ENCODE results near the gene PRDM16. TPM values are rescaled to one million over a fixed set of nuclear protein-coding genes. Genes with fewer than 3 reads are reported as not detected.

PRDM16 gene
- total RNA-seq, 1 donor from 2014 or later = 21.4 TPM

DNA sequence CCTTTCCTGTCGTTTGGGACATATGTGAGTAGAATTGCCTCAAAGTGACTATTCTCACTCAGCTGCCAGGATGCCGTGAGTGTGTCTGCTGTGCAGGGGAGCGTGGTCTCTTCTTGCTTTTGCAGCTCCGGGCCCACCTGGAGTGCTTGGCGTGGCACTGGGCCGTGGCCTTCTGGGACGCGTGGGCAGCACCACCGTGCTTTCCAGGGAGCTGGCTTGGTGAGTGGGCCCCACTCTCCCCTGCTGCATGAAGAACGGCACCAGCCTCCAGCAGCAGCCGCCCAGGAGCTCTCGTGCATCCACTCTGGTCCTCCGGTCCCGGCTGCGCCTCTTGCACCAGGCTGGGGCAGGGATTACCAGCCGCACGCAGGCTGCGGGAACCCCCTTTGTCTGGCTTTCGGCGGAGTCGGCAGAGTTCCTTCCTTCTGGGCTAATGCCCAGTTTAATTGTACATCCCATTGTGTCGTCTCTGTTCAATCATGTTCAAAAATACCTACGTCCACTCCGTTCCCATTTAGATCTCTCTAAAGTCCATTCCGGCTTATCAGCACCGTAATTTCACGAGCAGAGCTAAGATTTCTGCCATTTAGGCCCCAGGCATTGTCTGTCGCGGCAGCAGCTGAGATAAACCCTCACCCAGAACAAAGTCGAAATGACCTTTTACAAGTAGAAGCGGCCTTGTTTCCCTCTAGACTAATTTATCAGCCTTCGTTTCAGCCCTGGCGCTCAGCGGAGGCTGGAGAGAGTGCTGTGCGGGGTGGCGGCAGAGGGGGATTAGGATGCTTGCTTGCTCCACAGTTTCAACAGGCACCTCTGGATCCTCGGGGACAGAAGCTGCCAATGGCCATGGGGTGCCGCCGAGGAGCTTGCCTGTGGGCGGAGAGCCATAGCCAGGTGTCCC lies 129.6 kb downstream of the PRDM16 start:
- H3K4me3 Mint-ChIP-seq (ENCODE audit: unreplicated experiment) = peak overlapping the region; percentile 8
- no peaks in the 10 kb centered on the region for H3K9me3 Mint-ChIP-seq (ENCODE audit: unreplicated experiment)
- DNase-seq (ENCODE audit: low spot score) = no peak
- H3K27ac Mint-ChIP-seq (ENCODE audit: unreplicated experiment) = peak overlapping the region; percentile 49
- H3K36me3 Mint-ChIP-seq (ENCODE audit: low read depth, unreplicated experiment) = no peaks in the 10 kb centered on the region
- TF ChIP-seq, protein P1, sequence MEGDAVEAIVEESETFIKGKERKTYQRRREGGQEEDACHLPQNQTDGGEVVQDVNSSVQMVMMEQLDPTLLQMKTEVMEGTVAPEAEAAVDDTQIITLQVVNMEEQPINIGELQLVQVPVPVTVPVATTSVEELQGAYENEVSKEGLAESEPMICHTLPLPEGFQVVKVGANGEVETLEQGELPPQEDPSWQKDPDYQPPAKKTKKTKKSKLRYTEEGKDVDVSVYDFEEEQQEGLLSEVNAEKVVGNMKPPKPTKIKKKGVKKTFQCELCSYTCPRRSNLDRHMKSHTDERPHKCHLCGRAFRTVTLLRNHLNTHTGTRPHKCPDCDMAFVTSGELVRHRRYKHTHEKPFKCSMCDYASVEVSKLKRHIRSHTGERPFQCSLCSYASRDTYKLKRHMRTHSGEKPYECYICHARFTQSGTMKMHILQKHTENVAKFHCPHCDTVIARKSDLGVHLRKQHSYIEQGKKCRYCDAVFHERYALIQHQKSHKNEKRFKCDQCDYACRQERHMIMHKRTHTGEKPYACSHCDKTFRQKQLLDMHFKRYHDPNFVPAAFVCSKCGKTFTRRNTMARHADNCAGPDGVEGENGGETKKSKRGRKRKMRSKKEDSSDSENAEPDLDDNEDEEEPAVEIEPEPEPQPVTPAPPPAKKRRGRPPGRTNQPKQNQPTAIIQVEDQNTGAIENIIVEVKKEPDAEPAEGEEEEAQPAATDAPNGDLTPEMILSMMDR (IDR thresholded peaks at IDR 0.05; ENCODE audit: unreplicated experiment) = no peak
- H3K27me3 Mint-ChIP-seq (ENCODE audit: unreplicated experiment) = peaks cover 10% of the 10 kb centered on the region
- H3K4me1 Mint-ChIP-seq (ENCODE audit: unreplicated experiment) = peaks cover 12% of the 10 kb centered on the region

DNA sequence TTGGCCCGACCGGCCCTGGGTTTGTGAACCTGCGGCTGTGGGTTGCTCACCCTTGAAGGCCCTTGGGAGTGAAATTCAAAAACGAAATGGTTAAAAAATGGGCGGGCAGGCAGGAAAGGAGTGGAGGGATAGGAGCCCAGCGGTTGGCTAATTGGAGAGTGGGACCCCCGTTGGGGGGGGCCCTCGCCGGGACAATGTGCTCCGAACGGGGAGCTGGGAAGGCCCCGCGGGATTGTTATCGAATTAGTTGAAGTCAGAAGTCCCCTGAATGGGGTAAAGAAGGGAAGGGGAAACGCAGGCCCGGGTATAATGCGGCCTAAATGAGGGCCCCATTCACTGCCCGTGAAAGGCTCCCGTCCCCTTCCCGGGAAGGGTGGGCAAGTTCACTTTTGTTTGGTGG lies 135.7 kb downstream of the PRDM16 start:
- H3K36me3 Mint-ChIP-seq (ENCODE audit: low read depth, unreplicated experiment) = no peaks in the 10 kb centered on the region
- H3K27ac Mint-ChIP-seq (ENCODE audit: unreplicated experiment) = no peak overlapping the region
- H3K4me1 Mint-ChIP-seq (ENCODE audit: unreplicated experiment) = peaks cover 12% of the 10 kb centered on the region
- no peak for DNase-seq (ENCODE audit: low spot score)
- H3K27me3 Mint-ChIP-seq (ENCODE audit: unreplicated experiment) = peaks cover 5% of the 10 kb centered on the region
- H3K9me3 Mint-ChIP-seq (ENCODE audit: unreplicated experiment) = no peaks in the 10 kb centered on the region
- TF ChIP-seq, protein P1 (IDR thresholded peaks at IDR 0.05; ENCODE audit: unreplicated experiment) = no peak
- no peak overlapping the region for H3K4me3 Mint-ChIP-seq (ENCODE audit: unreplicated experiment)

DNA sequence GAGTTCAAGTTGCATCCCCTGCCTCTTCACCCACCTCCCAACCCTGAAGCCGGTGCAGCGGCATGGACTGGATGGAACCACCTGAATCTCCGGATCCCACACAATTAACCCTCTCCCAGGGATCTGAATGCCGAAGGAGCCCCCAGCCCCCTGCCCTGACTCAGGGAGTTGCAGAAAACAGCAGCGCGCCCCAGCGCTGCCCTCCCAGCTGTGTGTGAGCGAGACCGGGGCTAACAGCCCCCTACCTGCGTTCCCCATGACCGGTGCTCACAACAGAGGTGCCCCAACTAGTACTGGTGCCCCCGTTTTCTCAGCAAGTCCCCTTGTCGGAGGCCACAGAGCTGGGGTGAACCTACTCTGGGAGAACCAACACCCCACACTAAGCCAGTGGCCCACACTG lies 136.8 kb downstream of the PRDM16 start:
- no peak for DNase-seq (ENCODE audit: low spot score)
- H3K36me3 Mint-ChIP-seq (ENCODE audit: low read depth, unreplicated experiment) = no peaks in the 10 kb centered on the region
- H3K27ac Mint-ChIP-seq (ENCODE audit: unreplicated experiment) = no peak overlapping the region
- H3K9me3 Mint-ChIP-seq (ENCODE audit: unreplicated experiment) = no peaks in the 10 kb centered on the region
- H3K4me3 Mint-ChIP-seq (ENCODE audit: unreplicated experiment) = no peak overlapping the region
- H3K27me3 Mint-ChIP-seq (ENCODE audit: unreplicated experiment) = peaks cover 5% of the 10 kb centered on the region
- TF ChIP-seq, protein P1 (IDR thresholded peaks at IDR 0.05; ENCODE audit: unreplicated experiment) = no peak
- H3K4me1 Mint-ChIP-seq (ENCODE audit: unreplicated experiment) = peaks cover 8% of the 10 kb centered on the region

DNA sequence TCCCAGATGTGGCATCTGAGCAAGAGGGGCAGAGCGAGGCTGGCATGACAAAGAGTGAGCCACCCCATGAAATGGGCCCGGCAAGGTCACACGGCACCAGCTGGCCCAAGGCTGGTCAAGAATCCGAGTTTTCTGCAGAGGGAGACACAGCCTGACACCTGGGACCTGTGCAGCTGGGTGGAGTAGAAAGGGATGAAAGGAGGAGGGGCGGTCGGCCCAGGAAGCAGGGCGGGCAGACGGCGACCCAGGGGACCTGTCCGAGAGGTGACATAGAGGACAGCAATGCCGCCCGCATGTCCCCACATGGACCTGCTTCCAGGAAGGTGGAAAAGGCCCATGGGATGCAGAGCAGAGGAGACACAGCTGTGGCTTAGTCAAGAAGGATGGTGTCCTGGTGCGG lies 137.7 kb downstream of the PRDM16 start:
- peaks cover 5% of the 10 kb centered on the region for H3K27me3 Mint-ChIP-seq (ENCODE audit: unreplicated experiment)
- H3K27ac Mint-ChIP-seq (ENCODE audit: unreplicated experiment) = no peak overlapping the region

More for the DNA sequence above, 137.7 kb downstream of the PRDM16 start:
- no peaks in the 10 kb centered on the region for H3K36me3 Mint-ChIP-seq (ENCODE audit: low read depth, unreplicated experiment)
- no peaks in the 10 kb centered on the region for H3K9me3 Mint-ChIP-seq (ENCODE audit: unreplicated experiment)
- H3K4me1 Mint-ChIP-seq (ENCODE audit: unreplicated experiment) = peaks cover 5% of the 10 kb centered on the region
- no peak overlapping the region for H3K4me3 Mint-ChIP-seq (ENCODE audit: unreplicated experiment)
- no peak for DNase-seq (ENCODE audit: low spot score)
- TF ChIP-seq, protein P1 (IDR thresholded peaks at IDR 0.05; ENCODE audit: unreplicated experiment) = no peak
